T-helper 2 cell treated with Interferon-gamma antibody and Interleukin-4, amounts not matched to agents 5 μg/mL and 100 μg/mL, for 36 hours (primary cell): ENCODE data around the gene MOB1B.

ENCODE experiments used
- DNase-seq: peaks from one replicate; pipeline ENCODE4 v3.0.0; 2021; ENCODE audit warnings: low spot score
- H3K27ac Mint-ChIP-seq: one replicate; pipeline ENCODE4 v1.8.0; 2021; ENCODE audit warnings: mild to moderate bottlenecking, mixed read lengths
- H3K27me3 Mint-ChIP-seq: one replicate; pipeline ENCODE4 v1.8.0; 2021; ENCODE audit warnings: low read depth, mixed read lengths
- H3K36me3 Mint-ChIP-seq: one replicate; pipeline ENCODE4 v1.8.0; 2021; ENCODE audit warnings: low read depth, mixed read lengths
- H3K4me1 Mint-ChIP-seq: one replicate; pipeline ENCODE4 v1.8.0; 2021; ENCODE audit warnings: low read depth, mixed read lengths
- H3K4me3 Mint-ChIP-seq: one replicate; pipeline ENCODE4 v1.8.0; 2022; ENCODE audit warnings: mild to moderate bottlenecking, moderate library complexity, mixed read lengths
- H3K9me3 Mint-ChIP-seq: one replicate; pipeline ENCODE4 v1.8.0; 2021; ENCODE audit warnings: mixed read lengths

MOB1B gene

GRCh38 chr4:70901984-70902576, at the start of gene MOB1B:
MOB1B (plus strand) TSS chr4:70902369; CDS start chr4:70902537, 168 bp downstream.
- Mint-ChIP-seq H3K4me1 (peaks cover 12% of the 10 kb centered on the region), H3K4me3 (peak within 1 kb of the TSS; percentile 98), H3K27ac (peak within 1 kb of the TSS; percentile 92), H3K27me3 (no peaks in the 10 kb centered on the region), H3K36me3 (peaks cover 13% of the 10 kb centered on the region), H3K9me3 (no peaks in the 10 kb centered on the region)
- peak; percentile 85 for DNase-seq

GRCh38 chr4:70855464-70855863, 46.7 kb upstream of the MOB1B start:
- no peak overlapping the region for H3K4me3 Mint-ChIP-seq
- H3K4me1 Mint-ChIP-seq: no peaks in the 10 kb centered on the region
- no peak overlapping the region for H3K27ac Mint-ChIP-seq
- no peak for DNase-seq
- no peaks in the 10 kb centered on the region for H3K27me3 Mint-ChIP-seq
- H3K36me3 Mint-ChIP-seq: no peaks in the 10 kb centered on the region
- no peaks in the 10 kb centered on the region for H3K9me3 Mint-ChIP-seq

GRCh38 chr4:70858454-70858853, 43.7 kb upstream of the MOB1B start:
- H3K36me3 Mint-ChIP-seq: no peaks in the 10 kb centered on the region
- no peaks in the 10 kb centered on the region for H3K27me3 Mint-ChIP-seq
- no peak overlapping the region for H3K4me3 Mint-ChIP-seq
- H3K9me3 Mint-ChIP-seq: no peaks in the 10 kb centered on the region
- no peak for DNase-seq
- no peak overlapping the region for H3K27ac Mint-ChIP-seq
- peaks cover 5% of the 10 kb centered on the region for H3K4me1 Mint-ChIP-seq

GRCh38 chr4:70859066-70859465, 43.1 kb upstream of the MOB1B start:
- Mint-ChIP-seq H3K4me1 (peaks cover 5% of the 10 kb centered on the region), H3K27me3 (no peaks in the 10 kb centered on the region), H3K9me3 (no peaks in the 10 kb centered on the region), H3K36me3 (no peaks in the 10 kb centered on the region), H3K4me3 (no peak overlapping the region), H3K27ac (no peak overlapping the region)
- no peak for DNase-seq

- DNase-seq: peak; percentile 29
These were observed 38.9 kb upstream of the MOB1B start for GRCh38 chr4:70863099-70863790.

GRCh38 chr4:70868778-70869177, 33.4 kb upstream of the MOB1B start:
- Mint-ChIP-seq H3K4me3 (no peak overlapping the region), H3K36me3 (no peaks in the 10 kb centered on the region), H3K27me3 (no peaks in the 10 kb centered on the region), H3K9me3 (no peaks in the 10 kb centered on the region), H3K27ac (no peak overlapping the region), H3K4me1 (no peaks in the 10 kb centered on the region)
- no peak for DNase-seq

More at GRCh38 chr4:70863099-70863790, 38.9 kb upstream of the MOB1B start:
- H3K27ac Mint-ChIP-seq: no peak overlapping the region
- H3K27me3 Mint-ChIP-seq: no peaks in the 10 kb centered on the region
- H3K4me1 Mint-ChIP-seq: peaks cover 5% of the 10 kb centered on the region
- no peaks in the 10 kb centered on the region for H3K9me3 Mint-ChIP-seq
- H3K4me3 Mint-ChIP-seq: no peak overlapping the region
- H3K36me3 Mint-ChIP-seq: no peaks in the 10 kb centered on the region

- no peaks in the 10 kb centered on the region for H3K4me1 Mint-ChIP-seq
- no peaks in the 10 kb centered on the region for H3K9me3 Mint-ChIP-seq
- no peak overlapping the region for H3K27ac Mint-ChIP-seq
- H3K4me3 Mint-ChIP-seq: no peak overlapping the region
- no peaks in the 10 kb centered on the region for H3K27me3 Mint-ChIP-seq
- DNase-seq: no peak
- no peaks in the 10 kb centered on the region for H3K36me3 Mint-ChIP-seq
These were observed 29.0 kb upstream of the MOB1B start for GRCh38 chr4:70873216-70873615.

GRCh38 chr4:70874268-70875156, 27.7 kb upstream of the MOB1B start:
- Mint-ChIP-seq H3K36me3 (no peaks in the 10 kb centered on the region), H3K27me3 (no peaks in the 10 kb centered on the region), H3K9me3 (no peaks in the 10 kb centered on the region), H3K4me3 (no peak overlapping the region), H3K4me1 (no peaks in the 10 kb centered on the region), H3K27ac (no peak overlapping the region)
- DNase-seq: no peak

- Mint-ChIP-seq H3K36me3 (no peaks in the 10 kb centered on the region), H3K27me3 (no peaks in the 10 kb centered on the region), H3K27ac (no peak overlapping the region), H3K4me1 (no peaks in the 10 kb centered on the region), H3K9me3 (no peaks in the 10 kb centered on the region), H3K4me3 (no peak overlapping the region)
- no peak for DNase-seq
These were observed 24.6 kb upstream of the MOB1B start for GRCh38 chr4:70877556-70877955.

- DNase-seq: no peak
- H3K4me3 Mint-ChIP-seq: no peak overlapping the region
- peaks cover 2% of the 10 kb centered on the region for H3K27me3 Mint-ChIP-seq
- no peaks in the 10 kb centered on the region for H3K4me1 Mint-ChIP-seq
- H3K9me3 Mint-ChIP-seq: no peaks in the 10 kb centered on the region
- no peak overlapping the region for H3K27ac Mint-ChIP-seq
- H3K36me3 Mint-ChIP-seq: no peaks in the 10 kb centered on the region
These were observed 21.4 kb upstream of the MOB1B start for GRCh38 chr4:70880739-70881138.

- H3K4me1 Mint-ChIP-seq: no peaks in the 10 kb centered on the region
- no peak for DNase-seq
- H3K36me3 Mint-ChIP-seq: no peaks in the 10 kb centered on the region
- H3K27ac Mint-ChIP-seq: no peak overlapping the region
- no peaks in the 10 kb centered on the region for H3K9me3 Mint-ChIP-seq
- peaks cover 2% of the 10 kb centered on the region for H3K27me3 Mint-ChIP-seq
- no peak overlapping the region for H3K4me3 Mint-ChIP-seq
These were observed 17.0 kb upstream of the MOB1B start for GRCh38 chr4:70885174-70885573.

- no peak for DNase-seq
- Mint-ChIP-seq H3K9me3 (no peaks in the 10 kb centered on the region), H3K27ac (no peak overlapping the region), H3K4me3 (no peak overlapping the region), H3K4me1 (no peaks in the 10 kb centered on the region), H3K36me3 (no peaks in the 10 kb centered on the region), H3K27me3 (peaks cover 4% of the 10 kb centered on the region)
These were observed 9.9 kb upstream of the MOB1B start for GRCh38 chr4:70892086-70892769.

GRCh38 chr4:70893790-70894189, 8.4 kb upstream of the MOB1B start:
- no peak for DNase-seq
- H3K4me1 Mint-ChIP-seq: no peaks in the 10 kb centered on the region
- H3K4me3 Mint-ChIP-seq: no peak overlapping the region
- H3K27ac Mint-ChIP-seq: no peak overlapping the region
- H3K9me3 Mint-ChIP-seq: no peaks in the 10 kb centered on the region
- peaks cover 4% of the 10 kb centered on the region for H3K27me3 Mint-ChIP-seq
- no peaks in the 10 kb centered on the region for H3K36me3 Mint-ChIP-seq

GRCh38 chr4:70895405-70895804, 6.8 kb upstream of the MOB1B start:
- DNase-seq: no peak
- Mint-ChIP-seq H3K4me1 (no peaks in the 10 kb centered on the region), H3K9me3 (no peaks in the 10 kb centered on the region), H3K27ac (no peak overlapping the region), H3K4me3 (no peak overlapping the region), H3K27me3 (peaks cover 4% of the 10 kb centered on the region), H3K36me3 (no peaks in the 10 kb centered on the region)
